GM12891 (cell line): ENCODE measurements around the gene NRP1.

Experiments used
- PAX5 ChIP-seq: IDR thresholded peaks from 2 replicates; pipeline ENCODE4 v1.6.1; 2011; ENCODE audit warnings: low read length, moderate library complexity, mild to moderate bottlenecking; ENCODE audit not compliant: insufficient read depth, severe bottlenecking
- POLR2A ChIP-seq: IDR thresholded peaks from 2 replicates; pipeline ENCODE4 v1.6.1; 2011; ENCODE audit warnings: low read depth, low read length, control low read depth
- POLR2AphosphoS5 ChIP-seq: IDR thresholded peaks from 2 replicates; pipeline ENCODE4 v1.6.1; 2011; ENCODE audit warnings: low read depth, low read length, control low read depth
- POU2F2 ChIP-seq: IDR thresholded peaks from 2 replicates; pipeline ENCODE4 v1.6.1; 2011; ENCODE audit warnings: low read depth, mild to moderate bottlenecking, control low read depth, low read length, moderate library complexity
- SPI1 ChIP-seq: IDR thresholded peaks from 2 replicates; pipeline ENCODE4 v1.6.1; 2011; ENCODE audit warnings: low read depth, low read length, control low read depth
- TAF1 ChIP-seq: IDR thresholded peaks from 2 replicates; pipeline ENCODE4 v1.6.1; 2011; ENCODE audit warnings: low read depth, low read length, control low read depth

DNA sequence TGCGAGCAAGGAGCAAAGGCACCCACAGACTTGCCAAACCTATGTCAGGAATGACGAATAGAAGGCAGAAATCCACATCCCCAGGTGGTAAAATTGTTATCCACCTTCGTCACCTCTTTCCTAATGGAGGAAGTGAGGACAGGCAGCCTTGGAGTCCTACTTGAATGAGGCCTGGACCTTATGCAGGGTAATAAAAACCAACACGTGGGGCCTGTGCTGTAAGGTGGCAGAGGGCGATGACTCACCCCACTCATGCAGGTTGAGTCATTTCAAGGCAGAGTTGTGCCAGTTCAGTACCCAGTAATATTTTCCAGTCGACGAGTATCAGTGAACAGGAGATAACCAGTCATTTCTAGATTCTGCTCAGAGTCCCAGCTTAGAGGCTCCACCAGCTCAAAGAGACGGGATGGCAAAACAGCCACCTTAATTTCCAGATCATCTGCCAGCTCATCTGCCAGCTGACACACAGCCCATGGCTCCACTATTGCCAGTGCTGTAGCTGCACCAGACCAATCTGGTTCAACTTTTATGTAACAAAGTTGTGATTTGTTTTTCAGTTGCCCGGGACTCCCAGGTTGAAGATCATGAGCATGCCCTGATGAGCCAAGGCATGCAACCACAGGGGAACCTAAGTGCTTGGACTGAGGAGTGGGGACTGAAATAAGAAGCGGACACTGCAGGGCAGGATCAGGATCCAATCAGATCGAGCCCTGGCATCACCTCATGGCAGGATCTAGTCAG, 200.3 kb downstream of the NRP1 start:
- TF ChIP-seq POLR2AphosphoS5 (no peak), POLR2A (no peak), TAF1 (no peak), PAX5 (no peak), SPI1 (no peak), POU2F2 (no peak)
